Liver (tissue), 9 donors: ENCODE data around the gene PCP2. TPM values are rescaled to one million over a fixed set of nuclear protein-coding genes. Genes with fewer than 3 reads are reported as not detected.

Experiments
- DNase-seq: peaks from one replicate; pipeline ENCODE4 v3.0.0-alpha.2; 2017; ENCODE audit warnings: low spot score
- H3K27ac ChIP-seq, 2 donors: one replicate each; pipeline ENCODE4 v1.7.0; 2013; ENCODE audit warnings: inconsistent platforms in 2 of 2, low read length in 2 of 2, control low read depth in 1 of 2, low read depth in 1 of 2, mild to moderate bottlenecking in 1 of 2
- H3K27me3 ChIP-seq, 4 donors: one replicate each; pipeline versions ENCODE4 v1.6.1 to v1.7.0; 2013; ENCODE audit warnings: low read length in 3 of 4, inconsistent platforms in 1 of 4, mild to moderate bottlenecking in 1 of 4, moderate library complexity in 1 of 4; ENCODE audit not compliant: control insufficient read depth in 4 of 4, insufficient read depth in 4 of 4
- H3K36me3 ChIP-seq, 4 donors: one replicate each; pipeline versions ENCODE4 v1.6.1 to v1.7.0; 2013; ENCODE audit warnings: low read length in 3 of 4, mild to moderate bottlenecking in 3 of 4, low read depth in 1 of 4, moderate library complexity in 1 of 4; ENCODE audit not compliant: control insufficient read depth in 4 of 4, insufficient read depth in 3 of 4
- H3K4me1 ChIP-seq, 4 donors: one replicate each; pipeline versions ENCODE4 v1.6.1 to v1.7.0; 2013; ENCODE audit warnings: low read length in 3 of 4, mild to moderate bottlenecking in 3 of 4, moderate library complexity in 1 of 4; ENCODE audit not compliant: control insufficient read depth in 4 of 4, insufficient read depth in 4 of 4
- H3K4me3 ChIP-seq, 3 donors: one replicate each; pipeline versions ENCODE4 v1.6.1 to v1.7.0; 2013; ENCODE audit warnings: low read length in 3 of 3, control low read depth in 1 of 3, low read depth in 1 of 3, mild to moderate bottlenecking in 1 of 3
- H3K9ac ChIP-seq, 2 donors: one replicate each; pipeline ENCODE4 v1.7.0; 2013; ENCODE audit warnings: low read length in 2 of 2, mild to moderate bottlenecking in 2 of 2, moderate library complexity in 2 of 2, control low read depth in 1 of 2, low read depth in 1 of 2
- H3K9me3 ChIP-seq, 4 donors: one replicate each; pipeline versions ENCODE4 v1.6.1 to v1.7.0; 2013; ENCODE audit warnings: low read length in 3 of 4; ENCODE audit not compliant: control insufficient read depth in 4 of 4
- ATF3 ChIP-seq: IDR thresholded peaks from 2 replicates; pipeline ENCODE4 v1.6.1; 2016; ENCODE audit warnings: antibody characterized with exemption
- CTCF ChIP-seq: fragments of 150-350 bp; IDR thresholded peaks from 2 replicates; pipeline ENCODE4 v1.5.1; 2017; ENCODE audit warnings: improper control_type of control experiment, low read depth, low read length; ENCODE audit not compliant: missing input control
- EGR1 ChIP-seq, 2 donors: IDR thresholded peaks; 2 replicates each; pipeline ENCODE4 v1.6.1; 2016 to 2018; ENCODE audit warnings: antibody characterized with exemption in 2 of 2, low read depth in 2 of 2
- FOXA1 ChIP-seq: IDR thresholded peaks from 2 replicates; pipeline ENCODE4 v1.6.1; 2016; ENCODE audit warnings: antibody characterized with exemption
- FOXA2 ChIP-seq: IDR thresholded peaks from 2 replicates; pipeline ENCODE4 v1.6.1; 2016; ENCODE audit warnings: antibody characterized with exemption
- GABPA ChIP-seq, 2 donors: IDR thresholded peaks in 1 of 2; conservative IDR thresholded peaks in 1 of 2; 2 replicates each; pipeline ENCODE4 v1.6.1; 2016; ENCODE audit warnings: antibody characterized with exemption in 2 of 2, mild to moderate bottlenecking in 1 of 2, moderate library complexity in 1 of 2
- HNF4A ChIP-seq, 2 donors: conservative IDR thresholded peaks; 2 replicates each; pipeline ENCODE4 v1.6.1; 2016; ENCODE audit warnings: antibody characterized with exemption in 2 of 2, mild to moderate bottlenecking in 2 of 2
- HNF4G ChIP-seq: IDR thresholded peaks from 2 replicates; pipeline ENCODE4 v1.6.1; 2016; ENCODE audit warnings: antibody characterized with exemption
- JUND ChIP-seq, 2 donors: IDR thresholded peaks; 2 replicates each; pipeline ENCODE4 v1.6.1; 2016; ENCODE audit warnings: antibody characterized with exemption in 2 of 2
- MAX ChIP-seq: IDR thresholded peaks from 2 replicates; pipeline ENCODE4 v1.6.1; 2016; ENCODE audit warnings: antibody characterized with exemption
- NR2F2 ChIP-seq: IDR thresholded peaks from 2 replicates; pipeline ENCODE4 v1.6.1; 2016; ENCODE audit warnings: antibody characterized with exemption
- RAD21 ChIP-seq, 2 donors: IDR thresholded peaks; 2 replicates each; pipeline ENCODE4 v1.6.1; 2016; ENCODE audit warnings: antibody characterized with exemption in 2 of 2, mild to moderate bottlenecking in 2 of 2
- REST ChIP-seq: IDR thresholded peaks from 2 replicates; pipeline ENCODE4 v1.6.1; 2016; ENCODE audit warnings: antibody characterized with exemption, mild to moderate bottlenecking
- RXRA ChIP-seq, 2 donors: IDR thresholded peaks; 2 replicates each; pipeline ENCODE4 v1.6.1; 2017 to 2018; ENCODE audit warnings: antibody characterized with exemption in 2 of 2, mild to moderate bottlenecking in 1 of 2
- SP1 ChIP-seq: IDR thresholded peaks from 2 replicates; pipeline ENCODE4 v1.6.1; 2018; ENCODE audit warnings: antibody characterized with exemption, mild to moderate bottlenecking
- TAF1 ChIP-seq: conservative IDR thresholded peaks from 2 replicates; pipeline ENCODE4 v1.6.1; 2016; ENCODE audit warnings: antibody characterized with exemption, mild to moderate bottlenecking
- YY1 ChIP-seq: IDR thresholded peaks from 2 replicates; pipeline ENCODE4 v1.6.1; 2016; ENCODE audit warnings: antibody characterized with exemption, mild to moderate bottlenecking
- ZBTB33 ChIP-seq: IDR thresholded peaks from 2 replicates; pipeline ENCODE4 v1.6.1; 2016; ENCODE audit warnings: antibody characterized with exemption
- WGBS: extraction: QIAGEN DNeasy Blood & Tissue Kit; methylation state at CpG from one replicate; pipeline ENCODE4 v1.1.7; 2013; 5-methylcytosine and 5-hydroxymethylcytosine counted together
- polyA plus RNA-seq, 2 donors: library from polyadenylated mRNA; stranded (reverse) in 1 of 2; unstranded in 1 of 2; fragments of 200-250 nt in 1 of 2; fragments of >200 nt in 1 of 2; fragmentation: Nextera tagmentation in 1 of 2; extraction: Ambion mirVana in 1 of 2; gene quantifications; one replicate each; pipeline versions ENCODE4 v1.2.1 to v1.2.3, GENCODE V29; 2013 to 2015
- total RNA-seq, 2 donors: library from RNA; depleted of rRNA; stranded (reverse); fragments of >200 nt; gene quantifications; one replicate each; pipeline ENCODE4 v1.2.3, GENCODE V29; 2014
- donor health status: healthy.
- donor health status: healthy.
- donor health status: healthy.
- donor health status: healthy.
- donor health status: healthy.

The PCP2 gene
- total and polyA plus RNA-seq, 4 donors, result 0.08 to 0.25 TPM; not detected in 2

- H3K4me3 ChIP-seq, result no peak overlapping the region
- no peak overlapping the region for H3K9ac ChIP-seq
- no peak for TF ChIP-seq ATF3
- TF ChIP-seq TAF1, result no peak
- TF ChIP-seq SP1, result no peak
- TF ChIP-seq JUND (IDR thresholded peaks at IDR 0.05), result no peak
- peaks cover 13 to 45% (median 16%) of the 10 kb centered on the region in 4 donors for H3K36me3 ChIP-seq
- H3K4me1 ChIP-seq, result no peaks in the 10 kb centered on the region
- no peak overlapping the region for H3K27ac ChIP-seq
- DNase-seq, result no peak
- no peaks in the 10 kb centered on the region for H3K27me3 ChIP-seq
- WGBS, result 95% methylated on average over 25 of the region's 25 CpGs
- no peaks in the 10 kb centered on the region for H3K9me3 ChIP-seq
Measured at GRCh38 chr19:7607874-7608560, 25.5 kb downstream of the PCP2 start.

GRCh38 chr19:7607212-7607873 lies 26.2 kb downstream of the PCP2 start:
- Histone ChIP-seq H3K9ac (no peak overlapping the region), H3K9me3 (no peaks in the 10 kb centered on the region), H3K27me3 (no peaks in the 10 kb centered on the region), H3K4me3 (no peak overlapping the region), H3K4me1 (peaks cover 0 to 3% (median under 1%) of the 10 kb centered on the region in 4 donors), H3K27ac (no peak overlapping the region), H3K36me3 (peaks cover 8 to 43% (median 16%) of the 10 kb centered on the region in 4 donors)
- no peak for DNase-seq
- no peak for TF ChIP-seq EGR1 (IDR thresholded peaks at IDR 0.05; ENCODE audit: low read depth in 2 of 2)
- no peak for TF ChIP-seq GABPA (IDR thresholded peaks at IDR 0.05 in 1 of 2, conservative IDR thresholded peaks at IDR 0.05 in 1 of 2)
- TF ChIP-seq HNF4A (conservative IDR thresholded peaks at IDR 0.05), result no peak
- TF ChIP-seq JUND (IDR thresholded peaks at IDR 0.05), result no peak
- TF ChIP-seq RAD21 (IDR thresholded peaks at IDR 0.05), result no peak
- TF ChIP-seq RXRA (IDR thresholded peaks at IDR 0.05), result no peak
- no peak for TF ChIP-seq CTCF
- no peak for TF ChIP-seq REST
- TF ChIP-seq ATF3, result no peak
- no peak for TF ChIP-seq HNF4G
- no peak for TF ChIP-seq TAF1
- TF ChIP-seq SP1, result no peak
- no peak for TF ChIP-seq FOXA1
- TF ChIP-seq ZBTB33, result no peak
- TF ChIP-seq NR2F2, result no peak
- no peak for TF ChIP-seq MAX
- no peak for TF ChIP-seq FOXA2
- TF ChIP-seq YY1, result no peak
- WGBS, result 90% methylated on average over 10 of the region's 10 CpGs
